ENCODE data around the gene FOXD1. TPM values are rescaled to one million over a fixed set of nuclear protein-coding genes. Genes with fewer than 3 reads are reported as not detected.

FOXD1 gene
- total RNA-seq, 4 donors from 2014 or later = 0.26 to 0.52 (median 0.51) TPM; not detected in 1

- H3K36me3 ChIP-seq = no peaks in the 10 kb centered on the region
- TF ChIP-seq, protein P1, sequence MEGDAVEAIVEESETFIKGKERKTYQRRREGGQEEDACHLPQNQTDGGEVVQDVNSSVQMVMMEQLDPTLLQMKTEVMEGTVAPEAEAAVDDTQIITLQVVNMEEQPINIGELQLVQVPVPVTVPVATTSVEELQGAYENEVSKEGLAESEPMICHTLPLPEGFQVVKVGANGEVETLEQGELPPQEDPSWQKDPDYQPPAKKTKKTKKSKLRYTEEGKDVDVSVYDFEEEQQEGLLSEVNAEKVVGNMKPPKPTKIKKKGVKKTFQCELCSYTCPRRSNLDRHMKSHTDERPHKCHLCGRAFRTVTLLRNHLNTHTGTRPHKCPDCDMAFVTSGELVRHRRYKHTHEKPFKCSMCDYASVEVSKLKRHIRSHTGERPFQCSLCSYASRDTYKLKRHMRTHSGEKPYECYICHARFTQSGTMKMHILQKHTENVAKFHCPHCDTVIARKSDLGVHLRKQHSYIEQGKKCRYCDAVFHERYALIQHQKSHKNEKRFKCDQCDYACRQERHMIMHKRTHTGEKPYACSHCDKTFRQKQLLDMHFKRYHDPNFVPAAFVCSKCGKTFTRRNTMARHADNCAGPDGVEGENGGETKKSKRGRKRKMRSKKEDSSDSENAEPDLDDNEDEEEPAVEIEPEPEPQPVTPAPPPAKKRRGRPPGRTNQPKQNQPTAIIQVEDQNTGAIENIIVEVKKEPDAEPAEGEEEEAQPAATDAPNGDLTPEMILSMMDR (IDR thresholded peaks at IDR 0.05) = no peak
- TF ChIP-seq POLR2AphosphoS5 (IDR thresholded peaks at IDR 0.05) (no peak), POLR2A (IDR thresholded peaks at IDR 0.05) (no peak), EP300 (IDR thresholded peaks at IDR 0.05) (no peak)
- H3K9me3 ChIP-seq = no peaks in the 10 kb centered on the region
- 12% methylated on average over 18 of the region's 18 CpGs for WGBS
- peak overlapping the region; percentile 27 for H3K4me3 ChIP-seq
- no peak overlapping the region for H3K27ac ChIP-seq
- peaks cover 100% of the 10 kb centered on the region for H3K27me3 ChIP-seq
- DNase-seq (ENCODE audit: low spot score in 2 of 2) = no peak
- peaks cover 18% of the 10 kb centered on the region for H3K4me1 ChIP-seq
Measured at GRCh38 chr5:73437777-73438644, 10.6 kb downstream of the FOXD1 start.

DNA sequence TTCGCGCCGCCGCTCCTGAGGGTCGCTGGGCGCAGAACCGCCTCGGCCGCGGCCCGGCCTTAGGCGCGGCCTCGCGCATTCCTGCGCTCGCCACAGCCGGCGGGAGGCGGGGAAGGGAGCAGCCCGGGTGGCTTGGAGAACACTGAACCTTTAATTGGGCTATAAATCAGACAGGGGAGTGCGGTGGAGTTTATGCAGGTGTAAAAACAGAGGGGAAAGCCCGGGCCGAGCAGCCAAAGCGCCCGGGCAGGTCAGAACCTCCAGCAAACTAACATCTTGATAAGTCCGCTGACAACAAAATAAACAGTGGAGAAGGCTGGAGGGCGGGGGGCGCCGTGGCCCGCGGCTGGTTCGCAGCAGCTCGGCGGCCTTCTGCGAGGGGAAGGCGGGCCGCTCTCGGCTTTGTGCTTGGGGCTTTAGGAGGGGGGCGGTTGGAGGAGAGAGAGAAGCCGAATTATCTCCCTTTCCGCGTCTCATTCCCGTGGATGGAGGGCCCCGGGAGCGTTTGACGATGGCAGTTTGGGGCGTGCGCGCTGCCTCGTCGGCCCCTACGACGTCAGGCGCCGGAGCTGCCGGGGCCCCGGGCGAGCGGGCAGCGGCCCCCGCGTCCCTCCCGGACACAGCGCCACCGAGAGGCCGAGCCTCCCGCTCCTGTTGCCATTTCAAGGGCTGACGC, 11.3 kb downstream of the FOXD1 start:
- Histone ChIP-seq H3K4me1 (peaks cover 18% of the 10 kb centered on the region), H3K36me3 (no peaks in the 10 kb centered on the region), H3K27ac (peak overlapping the region; percentile 14), H3K4me3 (peak overlapping the region; percentile 27), H3K9me3 (no peaks in the 10 kb centered on the region), H3K27me3 (peaks cover 100% of the 10 kb centered on the region)
- TF ChIP-seq POLR2AphosphoS5 (IDR thresholded peaks at IDR 0.05) = no peak
- TF ChIP-seq, protein P1 (IDR thresholded peaks at IDR 0.05) = no peak
- TF ChIP-seq EP300 (IDR thresholded peaks at IDR 0.05) = no peak
- no peak for TF ChIP-seq POLR2A (IDR thresholded peaks at IDR 0.05)
- no peak for DNase-seq (ENCODE audit: low spot score in 2 of 2)
- WGBS = 15% methylated on average over 28 of the region's 69 CpGs

- Histone ChIP-seq H3K4me3 (peak overlapping the region; percentile 27), H3K36me3 (no peaks in the 10 kb centered on the region), H3K27me3 (peaks cover 100% of the 10 kb centered on the region), H3K9me3 (no peaks in the 10 kb centered on the region), H3K27ac (peak overlapping the region; percentile 14), H3K4me1 (peaks cover 18% of the 10 kb centered on the region)
- TF ChIP-seq, protein P1 (IDR thresholded peaks at IDR 0.05) = no peak
- TF ChIP-seq EP300 (IDR thresholded peaks at IDR 0.05) (no peak), POLR2AphosphoS5 (IDR thresholded peaks at IDR 0.05) (no peak), POLR2A (IDR thresholded peaks at IDR 0.05) (no peak)
- no peak for DNase-seq (ENCODE audit: low spot score in 2 of 2)
- WGBS = 7% methylated on average over 18 of the region's 66 CpGs
Measured at GRCh38 chr5:73436535-73437100, 12.0 kb downstream of the FOXD1 start.

DNA sequence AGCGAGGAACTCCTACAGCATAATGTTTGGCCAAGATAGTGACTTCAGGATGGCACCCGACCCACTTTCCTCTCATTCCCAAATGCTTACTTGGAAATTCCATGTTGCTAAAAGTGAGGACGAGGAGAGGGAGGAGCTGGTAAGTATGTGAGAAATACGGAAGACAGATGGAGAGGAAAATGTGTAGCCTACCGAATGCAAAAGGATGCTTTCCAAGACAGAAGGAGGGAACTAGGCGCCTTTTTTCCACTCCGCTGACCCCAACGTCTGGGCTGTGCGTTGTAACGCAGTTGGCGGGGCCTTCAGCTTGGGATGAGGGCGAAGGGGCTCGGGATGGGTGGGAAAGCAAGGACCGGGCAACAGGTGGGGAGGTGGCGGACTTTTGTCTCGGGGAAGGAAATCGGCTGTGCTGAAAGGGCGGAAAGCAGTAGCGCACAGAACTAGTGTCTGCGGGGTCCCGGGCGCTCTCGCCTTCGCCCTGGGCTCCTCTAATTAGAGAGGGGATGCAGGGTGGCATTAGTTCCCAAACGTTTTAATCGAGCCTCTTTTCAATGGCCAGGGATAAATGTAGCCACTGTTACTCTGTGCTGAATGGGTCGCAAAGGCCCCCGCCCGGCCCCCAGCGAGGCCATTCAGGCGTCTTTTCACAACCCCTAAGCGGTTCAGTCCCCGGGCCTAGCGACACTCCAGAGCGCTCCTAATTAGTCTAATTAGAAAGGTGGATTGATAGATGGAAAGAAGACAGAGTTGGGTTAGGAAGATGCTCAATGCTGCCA, 12.6 kb downstream of the FOXD1 start:
- H3K27ac ChIP-seq = no peak overlapping the region
- TF ChIP-seq POLR2AphosphoS5 (IDR thresholded peaks at IDR 0.05) (no peak), EP300 (IDR thresholded peaks at IDR 0.05) (no peak), POLR2A (IDR thresholded peaks at IDR 0.05) (no peak)
- TF ChIP-seq, protein P1 (IDR thresholded peaks at IDR 0.05) = no peak
- DNase-seq (ENCODE audit: low spot score in 2 of 2) = no peak
- peaks cover 97% of the 10 kb centered on the region for H3K27me3 ChIP-seq
- no peaks in the 10 kb centered on the region for H3K9me3 ChIP-seq
- H3K36me3 ChIP-seq = no peaks in the 10 kb centered on the region
- WGBS = 21% methylated on average over 35 of the region's 35 CpGs
- peak overlapping the region; percentile 27 for H3K4me3 ChIP-seq
- H3K4me1 ChIP-seq = peaks cover 18% of the 10 kb centered on the region
